Neural progenitor cell (in vitro differentiated cells): Measurements from ENCODE around the gene ADCY2. TPM values are rescaled to one million over a fixed set of nuclear protein-coding genes. Genes with fewer than 3 reads are reported as not detected.

ENCODE experiments used
- DNase-seq: peaks from one replicate; pipeline ENCODE4 v3.0.0-alpha.2; 2016; ENCODE audit warnings: low spot score
- H2AFZ ChIP-seq: fragments of 200-600 bp; sonication (generic); replicated peaks from 2 replicates; pipeline ENCODE4 v1.6.1; 2016; ENCODE audit warnings: antibody characterized with exemption
- H3F3A ChIP-seq: fragments of 200-600 bp; sonication (generic); 2 replicates; pipeline ENCODE4 v1.6.1; 2016; ENCODE audit warnings: antibody characterized with exemption, low read depth
- H3K27ac ChIP-seq: fragments of 200-600 bp; sonication (generic); 2 replicates; pipeline ENCODE4 v1.5.1; 2016; ENCODE audit warnings: mild to moderate bottlenecking
- H3K27me3 ChIP-seq: fragments of 200-600 bp; sonication (generic); 2 replicates; pipeline ENCODE4 v1.6.1; 2016; ENCODE audit warnings: mild to moderate bottlenecking, moderate library complexity
- H3K36me3 ChIP-seq: fragments of 200-600 bp; sonication (generic); 2 replicates; pipeline ENCODE4 v1.5.1; 2016
- H3K4me1 ChIP-seq: fragments of 200-600 bp; sonication (generic); 2 replicates; pipeline ENCODE4 v1.6.1; 2016; ENCODE audit warnings: mixed run types
- H3K4me2 ChIP-seq: fragments of 200-600 bp; sonication (generic); 2 replicates; pipeline ENCODE4 v1.6.1; 2016
- H3K4me3 ChIP-seq: fragments of 200-600 bp; sonication (generic); 2 replicates; pipeline ENCODE4 v1.5.1; 2016
- H3K79me2 ChIP-seq: fragments of 200-600 bp; sonication (generic); 2 replicates; pipeline ENCODE4 v1.6.1; 2016; ENCODE audit warnings: low read depth
- H3K9ac ChIP-seq: fragments of 200-600 bp; sonication (generic); 2 replicates; pipeline ENCODE4 v1.6.1; 2016
- H3K9me3 ChIP-seq: fragments of 200-600 bp; sonication (generic); 2 replicates; pipeline ENCODE4 v1.5.1; 2016; ENCODE audit warnings: low read depth
- H4K20me1 ChIP-seq: fragments of 200-600 bp; sonication (generic); 2 replicates; pipeline ENCODE4 v1.6.1; 2016; ENCODE audit warnings: low read depth
- H3K27ac Mint-ChIP-seq: 3 replicates; pipeline ENCODE4 v1.8.0; 2021; ENCODE audit warnings: mixed read lengths
- H3K27me3 Mint-ChIP-seq: 2 replicates; pipeline ENCODE4 v1.8.0; 2022; ENCODE audit warnings: low read depth, mild to moderate bottlenecking, inconsistent platforms, moderate library complexity, mixed read lengths; ENCODE audit not compliant: insufficient read depth
- H3K36me3 Mint-ChIP-seq: 3 replicates; pipeline ENCODE4 v1.8.0; 2021; ENCODE audit warnings: mixed read lengths
- H3K4me1 Mint-ChIP-seq: 3 replicates; pipeline ENCODE4 v1.8.0; 2021; ENCODE audit warnings: mixed read lengths
- H3K4me3 Mint-ChIP-seq: 3 replicates; pipeline ENCODE4 v1.8.0; 2021; ENCODE audit warnings: mild to moderate bottlenecking, moderate library complexity, mixed read lengths
- H3K9me3 Mint-ChIP-seq: 3 replicates; pipeline ENCODE4 v1.8.0; 2020; ENCODE audit warnings: mixed read lengths
- EZH2 ChIP-seq: fragments of 200-600 bp; sonication (generic); IDR thresholded peaks from 2 replicates; pipeline ENCODE4 v1.6.1; 2017; ENCODE audit warnings: antibody characterized with exemption, mild to moderate bottlenecking, moderate library complexity
- EZH2phosphoT487 ChIP-seq: fragments of 200-600 bp; sonication (generic); IDR thresholded peaks from 2 replicates; pipeline ENCODE4 v1.6.1; 2017; ENCODE audit warnings: antibody characterized with exemption
- total RNA-seq: library from RNA; depleted of rRNA; stranded (reverse); fragments of >200 nt; gene quantifications from 2 replicates; pipeline ENCODE4 v1.2.3, GENCODE V29; 2015; ENCODE audit warnings: low replicate concordance
- TF ChIP-seq, protein P1 (sequence below): fragments of 200-600 bp; sonication (generic); IDR thresholded peaks from 2 replicates; pipeline ENCODE4 v1.5.1; 2017; ENCODE audit warnings: antibody characterized with exemption, mild to moderate bottlenecking

ADCY2 gene
- total RNA-seq, 1 donor from 2014 or later = 1.2 TPM

DNA sequence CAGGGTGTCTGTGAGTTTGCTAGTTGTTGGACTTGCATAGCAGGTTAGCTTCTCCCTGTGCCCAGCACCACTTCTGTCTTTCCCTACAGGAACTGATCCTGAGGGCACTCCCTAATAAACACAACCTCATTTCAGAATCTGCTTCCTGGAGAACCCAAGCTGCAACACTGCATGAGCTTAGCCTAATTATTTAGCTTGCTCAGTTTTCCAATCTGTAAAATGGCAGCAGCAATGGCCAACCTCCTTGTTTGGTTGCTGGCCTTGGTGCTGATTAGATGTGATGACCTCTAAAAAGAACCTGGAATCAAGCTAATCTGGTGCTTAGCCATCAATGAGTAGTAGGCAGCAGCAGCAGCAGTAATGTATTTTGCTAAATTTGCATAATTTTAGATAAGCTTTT, 133.9 kb downstream of the ADCY2 start:
- no peaks in the 10 kb centered on the region for H3K9me3 Mint-ChIP-seq
- H3K4me2 ChIP-seq = no peak overlapping the region
- DNase-seq = no peak
- no peak overlapping the region for H3K27ac ChIP-seq
- H3K4me3 Mint-ChIP-seq = no peak overlapping the region
- no peak overlapping the region for H3K27ac Mint-ChIP-seq
- no peak overlapping the region for H3K9ac ChIP-seq
- no peaks in the 10 kb centered on the region for H3K27me3 ChIP-seq
- no peaks in the 10 kb centered on the region for H3K79me2 ChIP-seq
- no peaks in the 10 kb centered on the region for H3K9me3 ChIP-seq
- peaks cover 4% of the 10 kb centered on the region for H3K4me1 Mint-ChIP-seq
- peaks cover 4% of the 10 kb centered on the region for H3K27me3 Mint-ChIP-seq
- H3K36me3 Mint-ChIP-seq = no peaks in the 10 kb centered on the region
- no peak overlapping the region for H2AFZ ChIP-seq
- no peaks in the 10 kb centered on the region for H3F3A ChIP-seq
- no peak for TF ChIP-seq EZH2phosphoT487
- TF ChIP-seq, protein P1, sequence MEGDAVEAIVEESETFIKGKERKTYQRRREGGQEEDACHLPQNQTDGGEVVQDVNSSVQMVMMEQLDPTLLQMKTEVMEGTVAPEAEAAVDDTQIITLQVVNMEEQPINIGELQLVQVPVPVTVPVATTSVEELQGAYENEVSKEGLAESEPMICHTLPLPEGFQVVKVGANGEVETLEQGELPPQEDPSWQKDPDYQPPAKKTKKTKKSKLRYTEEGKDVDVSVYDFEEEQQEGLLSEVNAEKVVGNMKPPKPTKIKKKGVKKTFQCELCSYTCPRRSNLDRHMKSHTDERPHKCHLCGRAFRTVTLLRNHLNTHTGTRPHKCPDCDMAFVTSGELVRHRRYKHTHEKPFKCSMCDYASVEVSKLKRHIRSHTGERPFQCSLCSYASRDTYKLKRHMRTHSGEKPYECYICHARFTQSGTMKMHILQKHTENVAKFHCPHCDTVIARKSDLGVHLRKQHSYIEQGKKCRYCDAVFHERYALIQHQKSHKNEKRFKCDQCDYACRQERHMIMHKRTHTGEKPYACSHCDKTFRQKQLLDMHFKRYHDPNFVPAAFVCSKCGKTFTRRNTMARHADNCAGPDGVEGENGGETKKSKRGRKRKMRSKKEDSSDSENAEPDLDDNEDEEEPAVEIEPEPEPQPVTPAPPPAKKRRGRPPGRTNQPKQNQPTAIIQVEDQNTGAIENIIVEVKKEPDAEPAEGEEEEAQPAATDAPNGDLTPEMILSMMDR = no peak
- no peak for TF ChIP-seq EZH2
- no peaks in the 10 kb centered on the region for H4K20me1 ChIP-seq
- no peaks in the 10 kb centered on the region for H3K36me3 ChIP-seq
- no peak overlapping the region for H3K4me3 ChIP-seq
- H3K4me1 ChIP-seq = peaks cover 4% of the 10 kb centered on the region

DNA sequence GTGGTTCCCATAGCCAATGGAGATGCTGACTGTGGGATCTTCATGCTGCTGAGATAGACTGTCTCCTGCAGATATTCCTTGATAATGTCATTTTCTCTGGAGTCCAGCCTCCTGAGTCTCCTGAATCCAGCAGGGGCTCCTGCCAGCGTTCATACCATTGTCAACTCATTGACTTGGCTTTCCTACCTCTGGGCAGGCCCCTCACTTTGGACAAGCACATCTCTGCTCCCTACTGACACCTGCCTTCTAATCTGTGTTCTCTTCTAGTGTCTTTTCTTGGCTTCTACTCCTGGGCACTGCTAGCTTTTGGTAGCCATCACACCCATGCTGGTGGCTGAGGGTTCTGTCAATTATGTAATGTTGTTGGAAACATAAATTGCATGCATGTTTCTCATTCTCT, 138.0 kb downstream of the ADCY2 start:
- Histone ChIP-seq H3K9me3 (no peaks in the 10 kb centered on the region), H3K79me2 (no peaks in the 10 kb centered on the region), H3K4me2 (no peak overlapping the region), H3K27ac (no peak overlapping the region), H2AFZ (no peak overlapping the region), H3K9ac (no peak overlapping the region), H3K4me3 (no peak overlapping the region), H3K4me1 (no peaks in the 10 kb centered on the region), H3K36me3 (no peaks in the 10 kb centered on the region), H4K20me1 (no peaks in the 10 kb centered on the region), H3F3A (no peaks in the 10 kb centered on the region), H3K27me3 (no peaks in the 10 kb centered on the region)
- DNase-seq = no peak
- no peaks in the 10 kb centered on the region for H3K4me1 Mint-ChIP-seq
- H3K36me3 Mint-ChIP-seq = no peaks in the 10 kb centered on the region
- TF ChIP-seq EZH2phosphoT487 = no peak
- TF ChIP-seq, protein P1 = no peak
- TF ChIP-seq EZH2 = no peak
- H3K4me3 Mint-ChIP-seq = no peak overlapping the region
- H3K27ac Mint-ChIP-seq = no peak overlapping the region
- H3K9me3 Mint-ChIP-seq = no peaks in the 10 kb centered on the region
- H3K27me3 Mint-ChIP-seq = peaks cover 1% of the 10 kb centered on the region

DNA sequence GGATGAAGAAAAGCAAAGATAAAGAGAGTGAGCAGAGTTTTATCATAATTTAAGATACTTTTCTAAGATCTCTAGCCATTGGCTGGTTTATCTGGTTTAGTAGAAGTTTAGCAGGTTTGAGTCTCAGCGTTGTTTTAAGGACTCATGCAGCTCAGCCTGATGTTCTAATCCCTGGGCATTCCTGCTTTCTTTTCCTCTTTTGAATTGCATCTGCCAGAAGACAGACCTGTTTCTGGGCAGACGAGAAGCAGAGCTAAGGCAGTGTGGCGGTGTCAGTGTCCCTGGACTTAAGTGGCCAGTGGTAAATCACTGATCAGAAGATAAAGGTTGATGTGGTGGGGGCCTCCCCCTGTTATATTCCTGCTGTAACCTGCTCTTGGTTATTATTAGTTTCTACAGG, 138.6 kb downstream of the ADCY2 start:
- Mint-ChIP-seq H3K27ac (no peak overlapping the region), H3K27me3 (no peaks in the 10 kb centered on the region), H3K4me1 (no peaks in the 10 kb centered on the region), H3K9me3 (no peaks in the 10 kb centered on the region), H3K36me3 (no peaks in the 10 kb centered on the region), H3K4me3 (no peak overlapping the region)
- Histone ChIP-seq H3K36me3 (no peaks in the 10 kb centered on the region), H3K4me2 (no peak overlapping the region), H4K20me1 (no peaks in the 10 kb centered on the region), H3K4me1 (no peaks in the 10 kb centered on the region), H3F3A (no peaks in the 10 kb centered on the region), H2AFZ (no peak overlapping the region), H3K4me3 (no peak overlapping the region), H3K9me3 (no peaks in the 10 kb centered on the region), H3K79me2 (no peaks in the 10 kb centered on the region), H3K27ac (no peak overlapping the region), H3K9ac (no peak overlapping the region), H3K27me3 (no peaks in the 10 kb centered on the region)
- TF ChIP-seq, protein P1 = no peak
- TF ChIP-seq EZH2phosphoT487 = no peak
- TF ChIP-seq EZH2 = no peak
- DNase-seq = no peak

DNA sequence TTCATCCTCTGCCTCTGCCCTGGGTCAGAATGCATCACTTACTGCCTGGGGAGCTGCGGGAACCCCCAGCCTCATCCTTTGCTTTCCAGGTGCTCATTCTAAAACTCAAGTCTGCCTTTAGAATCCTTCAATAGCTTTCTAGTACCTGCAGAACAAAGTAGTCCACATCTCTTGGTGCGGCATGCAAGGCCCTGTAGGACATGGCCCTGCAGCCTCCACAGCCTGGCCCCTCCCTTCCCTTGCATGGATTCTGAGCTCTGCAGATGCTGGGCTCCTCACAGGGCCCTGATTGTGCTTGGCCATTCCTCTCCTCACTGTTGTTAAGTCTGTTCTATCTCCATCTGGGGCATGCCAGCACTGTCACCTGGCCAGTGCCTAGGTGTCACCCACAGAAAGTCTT, 141.6 kb downstream of the ADCY2 start:
- Mint-ChIP-seq H3K27me3 (no peaks in the 10 kb centered on the region), H3K9me3 (no peaks in the 10 kb centered on the region), H3K36me3 (no peaks in the 10 kb centered on the region), H3K4me3 (no peak overlapping the region), H3K4me1 (peaks cover 13% of the 10 kb centered on the region), H3K27ac (no peak overlapping the region)
- Histone ChIP-seq H3K9ac (no peak overlapping the region), H3K9me3 (no peaks in the 10 kb centered on the region), H3K4me2 (no peak overlapping the region), H2AFZ (no peak overlapping the region), H3F3A (no peaks in the 10 kb centered on the region), H3K79me2 (no peaks in the 10 kb centered on the region), H3K4me1 (no peaks in the 10 kb centered on the region), H4K20me1 (no peaks in the 10 kb centered on the region), H3K4me3 (no peak overlapping the region), H3K36me3 (no peaks in the 10 kb centered on the region), H3K27me3 (no peaks in the 10 kb centered on the region), H3K27ac (no peak overlapping the region)
- TF ChIP-seq EZH2phosphoT487 = no peak
- TF ChIP-seq, protein P1 = no peak
- no peak for TF ChIP-seq EZH2
- no peak for DNase-seq
